Endodermal cell (in vitro differentiated cells): ENCODE data around the gene BEST4. TPM values are rescaled to one million over a fixed set of nuclear protein-coding genes. Genes with fewer than 3 reads are reported as not detected.
"Not testable (repeated sequence)": the region's sequence is repeated elsewhere in the genome, so short reads cannot be mapped to it uniquely, and the experiment has no call there.

Source experiments
- DNase-seq: peaks from one replicate; pipeline ENCODE4 v3.0.0-alpha.2; 2017
- H3K27ac ChIP-seq: 2 replicates; pipeline ENCODE4 v1.5.1; 2013; ENCODE audit warnings: mild to moderate bottlenecking, low read depth, low read length, moderate library complexity
- H3K27me3 ChIP-seq: 2 replicates; pipeline ENCODE4 v1.6.1; 2013; ENCODE audit warnings: mild to moderate bottlenecking, low read length, moderate library complexity; ENCODE audit not compliant: insufficient read depth, control insufficient read depth, poor library complexity, severe bottlenecking
- H3K36me3 ChIP-seq: 2 replicates; pipeline ENCODE4 v1.7.0; 2013; ENCODE audit warnings: mild to moderate bottlenecking, low read length, moderate library complexity; ENCODE audit not compliant: control insufficient read depth, insufficient read depth
- H3K4me1 ChIP-seq: one replicate; pipeline ENCODE4 v1.7.0; 2013; ENCODE audit warnings: low read length; ENCODE audit not compliant: control insufficient read depth, insufficient read depth
- H3K4me3 ChIP-seq: 2 replicates; pipeline ENCODE4 v1.5.1; 2013; ENCODE audit warnings: mild to moderate bottlenecking, low read length, moderate library complexity
- H3K9ac ChIP-seq: 2 replicates; pipeline ENCODE4 v1.6.1; 2013; ENCODE audit warnings: mild to moderate bottlenecking, low read length, moderate library complexity; ENCODE audit not compliant: poor library complexity, severe bottlenecking; ENCODE audit errors: extremely low read depth
- H3K9me3 ChIP-seq: 2 replicates; pipeline ENCODE4 v1.6.1; 2013; ENCODE audit warnings: mild to moderate bottlenecking, low read length, moderate library complexity; ENCODE audit not compliant: control insufficient read depth
- H3K27ac Mint-ChIP-seq: 2 replicates; pipeline ENCODE4 v1.8.0; 2020; ENCODE audit warnings: mixed read lengths
- H3K27me3 Mint-ChIP-seq: 2 replicates; pipeline ENCODE4 v1.8.0; 2021; ENCODE audit warnings: mild to moderate bottlenecking, mixed read lengths; ENCODE audit not compliant: insufficient read depth
- H3K36me3 Mint-ChIP-seq: 2 replicates; pipeline ENCODE4 v1.8.0; 2020; ENCODE audit warnings: low read depth, mixed read lengths
- H3K4me1 Mint-ChIP-seq: 2 replicates; pipeline ENCODE4 v1.8.0; 2020; ENCODE audit warnings: mixed read lengths
- H3K4me3 Mint-ChIP-seq: 2 replicates; pipeline ENCODE4 v1.8.0; 2020; ENCODE audit warnings: mild to moderate bottlenecking, moderate library complexity, mixed read lengths
- H3K9me3 Mint-ChIP-seq: 2 replicates; pipeline ENCODE4 v1.8.0; 2020; ENCODE audit warnings: mild to moderate bottlenecking, mixed read lengths
- WGBS, 2 experiments: methylation state at CpG; one replicate each; pipeline versions ENCODE4 v1.1.5 to v1.1.7; 2013; ENCODE audit warnings: missing lambda C conversion rate in 2 of 2, mixed read lengths in 1 of 2; ENCODE audit not compliant: insufficient coverage in 1 of 2, insufficient read length in 1 of 2; 5-methylcytosine and 5-hydroxymethylcytosine counted together
- total RNA-seq, 2 donors: library from RNA; stranded (reverse); fragmentation: NEBNext Ultra II Directional in 1 of 2; extraction: Animal tissue kit (Norgen Biotek cat#: 25700) in 1 of 2; gene quantifications; 2 replicates in 1 of 2; 3 replicates in 1 of 2; pipeline ENCODE4 v1.2.1, GENCODE V29; 2021
- TF ChIP-seq, protein P1 (sequence below): fragments of 200-600 bp; sonication (generic); conservative IDR thresholded peaks from 2 replicates; pipeline ENCODE4 v1.5.0; 2021; ENCODE audit warnings: antibody characterized with exemption, mild to moderate bottlenecking

BEST4 gene
- total RNA-seq, 2 donors from 2014 or later, result 1.6 to 2.3 TPM

DNA sequence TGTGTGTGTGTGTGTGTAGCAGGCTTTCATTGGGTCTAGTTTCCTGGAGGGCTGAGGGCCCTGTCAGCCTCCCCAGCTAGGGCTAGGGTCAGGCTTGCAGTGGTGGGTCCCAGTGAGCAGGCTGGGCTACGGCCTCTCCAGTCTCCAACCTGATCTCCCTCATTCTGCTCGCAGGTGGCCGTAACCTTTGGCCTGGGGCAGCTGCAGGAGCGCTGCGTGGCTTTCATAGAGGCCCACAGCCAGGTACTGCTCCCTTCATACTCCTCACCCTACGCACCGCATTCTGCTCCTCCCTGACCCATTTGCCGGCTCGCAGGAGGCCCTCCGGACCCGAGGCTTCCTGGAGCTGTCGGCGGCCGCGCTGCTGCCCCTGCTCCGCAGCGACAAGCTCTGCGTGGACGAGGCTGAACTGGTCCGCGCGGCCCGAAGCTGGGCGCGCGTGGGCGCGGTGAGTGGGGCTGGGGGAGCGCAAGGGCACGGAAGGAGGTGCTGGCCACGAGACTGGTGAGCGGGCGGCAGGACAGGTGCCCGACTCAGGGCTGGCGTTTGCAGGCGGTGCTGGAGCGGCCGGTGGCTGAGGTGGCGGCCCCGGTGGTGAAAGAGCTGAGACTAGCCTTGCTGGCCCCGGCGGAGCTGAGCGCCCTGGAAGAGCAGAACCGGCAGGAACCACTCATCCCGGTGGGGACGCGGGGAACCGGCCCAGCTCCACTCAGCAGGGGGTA lies 25.0 kb upstream of the BEST4 start:
- Mint-ChIP-seq H3K27ac (no peak overlapping the region), H3K4me3 (peak overlapping the region; percentile 56), H3K36me3 (peaks cover 4% of the 10 kb centered on the region), H3K9me3 (no peaks in the 10 kb centered on the region), H3K4me1 (peaks cover 31% of the 10 kb centered on the region), H3K27me3 (peaks cover 8% of the 10 kb centered on the region)
- Histone ChIP-seq H3K4me3 (no peak overlapping the region), H3K9me3 (no peaks in the 10 kb centered on the region), H3K4me1 (peaks cover 18% of the 10 kb centered on the region), H3K36me3 (no peaks in the 10 kb centered on the region), H3K9ac (no peak overlapping the region), H3K27me3 (no peaks in the 10 kb centered on the region), H3K27ac (no peak overlapping the region)
- DNase-seq, result peak; percentile 77
- TF ChIP-seq, protein P1, sequence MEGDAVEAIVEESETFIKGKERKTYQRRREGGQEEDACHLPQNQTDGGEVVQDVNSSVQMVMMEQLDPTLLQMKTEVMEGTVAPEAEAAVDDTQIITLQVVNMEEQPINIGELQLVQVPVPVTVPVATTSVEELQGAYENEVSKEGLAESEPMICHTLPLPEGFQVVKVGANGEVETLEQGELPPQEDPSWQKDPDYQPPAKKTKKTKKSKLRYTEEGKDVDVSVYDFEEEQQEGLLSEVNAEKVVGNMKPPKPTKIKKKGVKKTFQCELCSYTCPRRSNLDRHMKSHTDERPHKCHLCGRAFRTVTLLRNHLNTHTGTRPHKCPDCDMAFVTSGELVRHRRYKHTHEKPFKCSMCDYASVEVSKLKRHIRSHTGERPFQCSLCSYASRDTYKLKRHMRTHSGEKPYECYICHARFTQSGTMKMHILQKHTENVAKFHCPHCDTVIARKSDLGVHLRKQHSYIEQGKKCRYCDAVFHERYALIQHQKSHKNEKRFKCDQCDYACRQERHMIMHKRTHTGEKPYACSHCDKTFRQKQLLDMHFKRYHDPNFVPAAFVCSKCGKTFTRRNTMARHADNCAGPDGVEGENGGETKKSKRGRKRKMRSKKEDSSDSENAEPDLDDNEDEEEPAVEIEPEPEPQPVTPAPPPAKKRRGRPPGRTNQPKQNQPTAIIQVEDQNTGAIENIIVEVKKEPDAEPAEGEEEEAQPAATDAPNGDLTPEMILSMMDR, result no peak
- 92 to 94% methylated on average over 36 to 48 of the region's 48 CpGs for WGBS, 2 experiments

DNA sequence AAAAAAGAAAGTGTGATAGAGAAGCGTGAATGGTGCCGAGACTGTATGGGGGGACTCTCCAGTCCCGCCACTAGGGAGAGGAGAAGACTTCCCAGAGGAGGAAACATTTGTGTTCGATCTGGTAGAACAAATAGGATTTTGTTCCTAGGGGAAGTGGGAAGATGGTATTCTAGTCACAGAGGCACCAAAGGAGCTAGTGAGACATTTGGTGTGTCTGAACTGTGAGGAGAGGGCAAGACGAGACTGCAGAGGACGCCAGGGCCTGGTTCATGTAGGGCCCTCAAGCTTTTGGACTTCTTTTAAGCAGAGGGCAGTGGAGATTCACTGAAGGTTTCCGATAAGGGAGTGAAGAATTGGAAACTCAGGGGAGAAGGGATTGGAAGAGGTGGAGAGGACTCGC lies 23.3 kb upstream of the BEST4 start:
- no peak overlapping the region for H3K9ac ChIP-seq
- peaks cover 32% of the 10 kb centered on the region for H3K4me1 ChIP-seq
- H3K4me3 ChIP-seq, result no peak overlapping the region
- H3K9me3 Mint-ChIP-seq, result no peaks in the 10 kb centered on the region
- H3K27ac ChIP-seq, result no peak overlapping the region
- TF ChIP-seq, protein P1, result peak; percentile 35
- peaks cover 7% of the 10 kb centered on the region for H3K36me3 ChIP-seq
- no peaks in the 10 kb centered on the region for H3K27me3 ChIP-seq
- peak; percentile 47 for DNase-seq
- no peaks in the 10 kb centered on the region for H3K9me3 ChIP-seq
- no peak overlapping the region for H3K27ac Mint-ChIP-seq
- H3K4me1 Mint-ChIP-seq, result peaks cover 43% of the 10 kb centered on the region
- no peak overlapping the region for H3K4me3 Mint-ChIP-seq
- peaks cover 5% of the 10 kb centered on the region for H3K27me3 Mint-ChIP-seq
- H3K36me3 Mint-ChIP-seq, result peaks cover 6% of the 10 kb centered on the region
- WGBS, 2 experiments, result 87 to 88% methylated on average over 5 to 8 of the region's 8 CpGs

DNA sequence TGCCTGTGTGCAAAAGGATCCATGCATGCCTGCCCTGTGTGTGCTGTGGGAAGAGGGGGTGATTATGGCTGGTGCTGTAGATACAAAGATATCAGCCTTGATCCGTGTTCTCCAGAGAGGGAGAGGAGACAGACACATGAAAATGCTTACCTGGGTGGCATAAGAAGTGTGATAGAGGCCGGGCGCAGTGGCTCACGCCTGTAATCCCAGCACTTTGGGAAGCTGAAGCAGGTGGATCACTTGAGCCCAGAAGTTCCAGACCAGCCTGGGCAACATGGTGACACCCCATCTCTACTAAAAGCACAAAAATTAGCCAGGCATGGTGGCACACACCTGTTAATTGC lies 22.8 kb upstream of the BEST4 start:
- not testable (repeated sequence) for H3K36me3 ChIP-seq, H3K27ac ChIP-seq, H3K36me3 Mint-ChIP-seq, H3K27me3 ChIP-seq, DNase-seq, H3K9me3 Mint-ChIP-seq, H3K27ac Mint-ChIP-seq, H3K9me3 ChIP-seq, H3K9ac ChIP-seq, H3K27me3 Mint-ChIP-seq, H3K4me3 Mint-ChIP-seq, H3K4me3 ChIP-seq
- peaks cover 32% of the 10 kb centered on the region for H3K4me1 ChIP-seq
- WGBS, 2 experiments, result 86 to 93% methylated on average over 3 to 4 of the region's 4 CpGs
- peaks cover 43% of the 10 kb centered on the region for H3K4me1 Mint-ChIP-seq
